ENCODE results near the gene EXOC8.

Gene EXOC8, protein sequence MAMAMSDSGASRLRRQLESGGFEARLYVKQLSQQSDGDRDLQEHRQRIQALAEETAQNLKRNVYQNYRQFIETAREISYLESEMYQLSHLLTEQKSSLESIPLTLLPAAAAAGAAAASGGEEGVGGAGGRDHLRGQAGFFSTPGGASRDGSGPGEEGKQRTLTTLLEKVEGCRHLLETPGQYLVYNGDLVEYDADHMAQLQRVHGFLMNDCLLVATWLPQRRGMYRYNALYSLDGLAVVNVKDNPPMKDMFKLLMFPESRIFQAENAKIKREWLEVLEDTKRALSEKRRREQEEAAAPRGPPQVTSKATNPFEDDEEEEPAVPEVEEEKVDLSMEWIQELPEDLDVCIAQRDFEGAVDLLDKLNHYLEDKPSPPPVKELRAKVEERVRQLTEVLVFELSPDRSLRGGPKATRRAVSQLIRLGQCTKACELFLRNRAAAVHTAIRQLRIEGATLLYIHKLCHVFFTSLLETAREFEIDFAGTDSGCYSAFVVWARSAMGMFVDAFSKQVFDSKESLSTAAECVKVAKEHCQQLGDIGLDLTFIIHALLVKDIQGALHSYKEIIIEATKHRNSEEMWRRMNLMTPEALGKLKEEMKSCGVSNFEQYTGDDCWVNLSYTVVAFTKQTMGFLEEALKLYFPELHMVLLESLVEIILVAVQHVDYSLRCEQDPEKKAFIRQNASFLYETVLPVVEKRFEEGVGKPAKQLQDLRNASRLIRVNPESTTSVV

GRCh38 chr1:231337472-231338269 lies at the start of gene EXOC8:
EXOC8 (minus strand) TSS chr1:231337852; CDS start chr1:231337745, 107 bp downstream.
- Mint-ChIP-seq H3K27ac (peak within 1 kb of the TSS; percentile 98), H3K4me1 (peaks cover 60% of the 10 kb centered on the region), H3K4me3 (peak within 1 kb of the TSS; percentile 98), H3K27me3 (peaks cover 6% of the 10 kb centered on the region), H3K36me3 (peaks cover 53% of the 10 kb centered on the region), H3K9me3 (no peaks in the 10 kb centered on the region)
- CTCF ChIA-PET: interaction anchor here (0.5 to 1.4 kb wide), 9 partner anchors 19 to 814 kb away, joined by 3 to 4 read pairs (median 3); no protein-coding TSS in a partner anchor
- peak; percentile 96 for DNase-seq

DNA sequence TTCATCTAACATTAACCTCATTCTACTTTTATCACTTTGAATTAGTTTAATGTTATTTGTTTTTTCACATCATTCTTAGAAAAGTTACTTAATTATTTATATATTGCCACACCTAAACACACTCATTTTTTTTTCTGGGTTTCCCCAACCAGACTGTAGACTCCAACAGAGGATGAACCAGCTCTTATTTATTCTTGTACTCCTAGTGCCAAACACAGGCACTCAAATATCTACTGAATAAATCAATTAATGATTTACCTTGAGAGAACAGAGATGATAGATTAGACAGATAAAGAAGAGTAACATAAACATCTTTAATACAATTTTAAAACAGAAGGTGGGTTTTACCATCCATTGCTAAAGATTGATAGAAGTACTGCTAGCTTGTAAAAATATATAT lies 48.8 kb upstream of the EXOC8 start:
- Mint-ChIP-seq H3K27ac (no peak overlapping the region), H3K4me3 (no peak overlapping the region), H3K9me3 (no peaks in the 10 kb centered on the region), H3K4me1 (peaks cover 18% of the 10 kb centered on the region), H3K27me3 (no peaks in the 10 kb centered on the region), H3K36me3 (peaks cover 3% of the 10 kb centered on the region)
- CTCF ChIA-PET: interaction anchor here (0.6 kb wide), 1 partner anchor 822 kb away, joined by 3 read pairs; no protein-coding TSS in a partner anchor
- DNase-seq: no peak

- Mint-ChIP-seq H3K36me3 (peaks cover 3% of the 10 kb centered on the region), H3K27me3 (no peaks in the 10 kb centered on the region), H3K4me1 (peaks cover 16% of the 10 kb centered on the region), H3K27ac (no peak overlapping the region), H3K4me3 (no peak overlapping the region), H3K9me3 (no peaks in the 10 kb centered on the region)
- CTCF ChIA-PET: no interaction called here
- no peak for DNase-seq
Measured at GRCh38 chr1:231385416-231385748, 47.7 kb upstream of the EXOC8 start.

- H3K27ac Mint-ChIP-seq: no peak overlapping the region
- no peak for DNase-seq
- peaks cover 11% of the 10 kb centered on the region for H3K4me1 Mint-ChIP-seq
- H3K4me3 Mint-ChIP-seq: no peak overlapping the region
- no peaks in the 10 kb centered on the region for H3K9me3 Mint-ChIP-seq
- no peaks in the 10 kb centered on the region for H3K27me3 Mint-ChIP-seq
- peaks cover 2% of the 10 kb centered on the region for H3K36me3 Mint-ChIP-seq
- CTCF ChIA-PET: no interaction called here
Measured at GRCh38 chr1:231384696-231385415, 47.2 kb upstream of the EXOC8 start.

DNA sequence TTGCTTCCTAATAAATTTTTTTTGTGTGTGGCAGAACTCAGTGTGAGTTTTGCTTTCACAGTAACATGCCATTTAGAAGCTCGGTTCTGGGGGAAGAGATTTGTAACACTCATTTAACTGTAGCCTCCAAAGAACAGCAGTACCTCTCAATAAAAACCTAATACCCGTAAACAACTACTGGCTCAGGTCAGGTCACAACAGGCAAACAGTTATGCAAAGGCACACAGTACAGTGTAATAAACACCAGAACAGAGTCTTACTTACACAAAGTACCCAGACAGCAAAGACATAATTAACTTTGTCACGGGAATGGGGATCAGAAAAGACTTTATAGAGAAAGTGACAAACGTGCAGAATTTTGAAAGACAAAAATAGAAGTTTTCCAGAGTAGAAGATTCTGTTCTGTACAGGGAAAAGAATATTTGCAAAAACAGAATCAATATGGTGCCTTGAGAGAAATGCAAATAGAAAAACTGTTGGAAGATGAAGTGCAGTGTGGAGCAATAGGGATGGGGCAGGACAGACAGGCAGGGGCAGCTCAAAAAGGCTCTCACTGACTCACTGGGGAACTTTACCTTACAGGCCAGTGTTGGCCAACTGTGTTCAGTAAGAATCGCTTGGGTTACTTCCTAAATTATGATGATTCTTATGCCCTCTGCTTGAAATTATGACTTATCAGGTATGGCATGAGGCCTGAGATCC lies 45.7 kb upstream of the EXOC8 start:
- peaks cover 2% of the 10 kb centered on the region for H3K36me3 Mint-ChIP-seq
- no peak for DNase-seq
- H3K27me3 Mint-ChIP-seq: no peaks in the 10 kb centered on the region
- peaks cover 10% of the 10 kb centered on the region for H3K4me1 Mint-ChIP-seq
- no peak overlapping the region for H3K4me3 Mint-ChIP-seq
- CTCF ChIA-PET: no interaction called here
- H3K27ac Mint-ChIP-seq: no peak overlapping the region
- H3K9me3 Mint-ChIP-seq: no peaks in the 10 kb centered on the region

DNA sequence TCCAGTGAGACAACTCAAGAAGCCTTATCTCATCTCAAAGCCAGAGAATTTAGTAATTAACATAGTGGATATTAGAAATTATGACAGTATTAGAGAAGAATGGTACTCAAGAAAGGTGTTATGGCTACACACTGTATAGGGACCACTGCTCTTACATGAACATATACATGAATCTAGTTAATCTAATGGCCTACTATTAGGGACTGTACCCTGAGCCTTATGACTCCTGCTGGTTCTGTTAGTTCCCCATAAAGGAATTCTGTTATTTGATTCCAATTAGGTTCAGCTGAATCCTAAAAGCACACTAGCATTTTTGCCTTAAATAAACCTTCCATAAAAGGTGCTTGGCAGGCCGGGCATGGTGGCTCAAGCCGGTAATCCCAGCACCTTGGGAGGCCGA lies 44.8 kb upstream of the EXOC8 start:
- no peak for DNase-seq
- H3K9me3 Mint-ChIP-seq: no peaks in the 10 kb centered on the region
- CTCF ChIA-PET: no interaction called here

DNA sequence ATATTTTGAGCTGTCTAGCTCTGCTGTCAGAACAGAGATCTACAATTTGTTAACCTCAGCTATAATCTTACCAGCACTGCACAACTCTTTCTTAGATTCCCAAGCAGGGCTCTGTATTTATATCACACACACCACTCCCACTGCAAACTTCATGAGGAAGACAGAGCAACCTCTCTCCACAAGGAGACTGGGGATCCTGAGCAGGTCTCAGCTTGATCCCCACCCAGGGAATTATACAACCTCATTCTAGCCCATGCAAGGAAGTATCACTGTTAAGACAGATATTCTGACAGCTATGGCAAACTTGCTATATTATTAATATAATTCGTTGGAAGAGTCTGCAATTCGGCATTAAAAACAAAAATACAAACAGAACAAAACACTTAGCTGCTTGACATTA lies 44.1 kb upstream of the EXOC8 start:
- DNase-seq: no peak
- CTCF ChIA-PET: no interaction called here
- H3K9me3 Mint-ChIP-seq: no peaks in the 10 kb centered on the region
- no peaks in the 10 kb centered on the region for H3K27me3 Mint-ChIP-seq
- H3K4me3 Mint-ChIP-seq: no peak overlapping the region
- no peak overlapping the region for H3K27ac Mint-ChIP-seq
- no peaks in the 10 kb centered on the region for H3K36me3 Mint-ChIP-seq
- H3K4me1 Mint-ChIP-seq: peaks cover 16% of the 10 kb centered on the region

More for the DNA sequence above, 44.8 kb upstream of the EXOC8 start:
- Mint-ChIP-seq H3K4me3 (no peak overlapping the region), H3K27me3 (no peaks in the 10 kb centered on the region), H3K27ac (no peak overlapping the region), H3K4me1 (peaks cover 9% of the 10 kb centered on the region), H3K36me3 (no peaks in the 10 kb centered on the region)

DNA sequence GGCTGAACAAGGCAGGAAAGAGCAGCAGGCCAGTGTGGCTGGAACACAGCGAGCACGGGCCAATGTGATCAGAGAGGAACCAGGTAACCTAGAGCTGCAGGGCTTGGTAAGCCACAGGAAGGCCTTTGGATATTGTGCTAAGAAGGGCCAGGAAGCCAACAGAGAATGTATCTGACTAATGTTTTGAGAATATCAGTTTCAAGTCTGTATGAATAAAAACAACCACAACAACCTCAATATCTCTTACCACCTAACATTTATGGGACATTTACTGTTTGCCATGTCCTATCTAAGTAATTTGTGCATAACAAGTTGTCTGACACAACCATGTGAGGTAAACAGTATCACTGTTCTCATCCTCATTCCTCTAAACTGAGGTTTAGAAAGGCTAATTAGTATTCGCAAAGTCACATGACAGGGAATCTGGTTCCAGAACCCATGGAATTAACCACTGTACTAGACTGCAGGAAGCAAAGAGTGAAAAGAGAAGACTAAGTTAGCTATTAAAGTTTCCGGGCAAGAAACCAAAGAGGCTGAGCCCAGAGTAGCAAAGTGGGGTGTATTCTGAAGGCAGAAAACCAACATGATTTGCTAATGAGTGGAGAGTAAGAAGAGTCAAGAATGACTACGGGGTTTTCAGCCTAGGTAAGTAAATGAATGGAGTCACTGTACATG lies 39.4 kb upstream of the EXOC8 start:
- no peaks in the 10 kb centered on the region for H3K9me3 Mint-ChIP-seq
- no peaks in the 10 kb centered on the region for H3K27me3 Mint-ChIP-seq
- H3K27ac Mint-ChIP-seq: no peak overlapping the region
- CTCF ChIA-PET: interaction anchor here (1.5 kb wide), 1 partner anchor 14 kb away, joined by 3 read pairs; no protein-coding TSS in a partner anchor
- DNase-seq: peak; percentile 26
- H3K4me3 Mint-ChIP-seq: no peak overlapping the region
- H3K36me3 Mint-ChIP-seq: peaks cover 1% of the 10 kb centered on the region
- H3K4me1 Mint-ChIP-seq: peaks cover 19% of the 10 kb centered on the region

- Mint-ChIP-seq H3K27me3 (no peaks in the 10 kb centered on the region), H3K4me1 (peaks cover 19% of the 10 kb centered on the region), H3K9me3 (no peaks in the 10 kb centered on the region), H3K27ac (no peak overlapping the region), H3K4me3 (no peak overlapping the region), H3K36me3 (peaks cover 4% of the 10 kb centered on the region)
- DNase-seq: no peak
- CTCF ChIA-PET: no interaction called here
Measured at GRCh38 chr1:231376101-231376500, 38.4 kb upstream of the EXOC8 start.

- no peak for DNase-seq
- CTCF ChIA-PET: interaction anchor here (0.6 to 1.3 kb wide), 3 partner anchors 10 to 216 kb away, joined by 3 to 5 read pairs (median 3); no protein-coding TSS in a partner anchor
- H3K27ac Mint-ChIP-seq: no peak overlapping the region
- H3K9me3 Mint-ChIP-seq: no peaks in the 10 kb centered on the region
- peaks cover 19% of the 10 kb centered on the region for H3K4me1 Mint-ChIP-seq
- H3K4me3 Mint-ChIP-seq: no peak overlapping the region
- no peaks in the 10 kb centered on the region for H3K27me3 Mint-ChIP-seq
- peaks cover 11% of the 10 kb centered on the region for H3K36me3 Mint-ChIP-seq
Measured at GRCh38 chr1:231374394-231374793, 36.7 kb upstream of the EXOC8 start.

- Mint-ChIP-seq H3K4me1 (peaks cover 10% of the 10 kb centered on the region), H3K9me3 (no peaks in the 10 kb centered on the region), H3K36me3 (peaks cover 18% of the 10 kb centered on the region), H3K4me3 (no peak overlapping the region), H3K27me3 (no peaks in the 10 kb centered on the region), H3K27ac (no peak overlapping the region)
- CTCF ChIA-PET: no interaction called here
- no peak for DNase-seq
Measured at GRCh38 chr1:231372501-231372900, 34.8 kb upstream of the EXOC8 start.

DNA sequence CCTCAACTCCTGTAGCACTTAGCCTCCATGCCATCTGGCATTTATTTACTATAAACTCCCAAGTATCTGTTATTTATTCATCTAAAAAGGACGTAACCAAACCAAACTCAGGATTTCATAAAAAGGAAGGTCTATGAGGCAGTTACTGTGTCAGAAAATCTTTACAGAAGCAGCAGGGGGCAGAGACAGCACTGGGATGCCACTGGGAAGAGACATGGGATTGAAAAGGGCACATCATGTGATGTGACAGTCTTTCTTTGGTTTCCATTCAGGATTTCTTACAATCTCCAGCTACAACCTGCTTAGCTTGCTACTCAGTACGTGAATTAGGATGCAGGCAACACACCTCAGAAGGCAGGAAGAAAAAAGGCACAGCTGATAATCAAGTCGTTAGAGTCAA lies 31.6 kb upstream of the EXOC8 start:
- Mint-ChIP-seq H3K9me3 (no peaks in the 10 kb centered on the region), H3K4me1 (no peaks in the 10 kb centered on the region), H3K27ac (no peak overlapping the region), H3K4me3 (no peak overlapping the region), H3K36me3 (peaks cover 35% of the 10 kb centered on the region), H3K27me3 (no peaks in the 10 kb centered on the region)
- CTCF ChIA-PET: no interaction called here
- DNase-seq: no peak

DNA sequence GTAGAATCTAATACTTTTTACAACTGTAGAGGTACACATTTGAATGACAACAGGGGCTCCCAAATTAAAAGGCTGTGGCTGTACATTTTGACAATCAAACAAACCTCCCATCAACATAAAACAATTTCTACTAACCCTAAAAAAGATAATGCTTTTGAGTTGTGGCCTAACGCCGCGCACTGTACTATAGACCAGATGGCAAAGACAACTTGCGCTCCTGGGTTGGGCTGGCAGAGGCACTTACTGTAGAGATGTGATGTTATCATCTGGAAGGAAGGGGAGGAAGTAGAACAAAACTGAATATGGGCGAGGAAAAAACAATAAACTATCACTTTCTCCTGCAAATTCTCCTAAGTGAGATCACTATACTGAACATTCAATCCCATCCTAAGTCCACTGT lies 26.5 kb upstream of the EXOC8 start:
- CTCF ChIA-PET: interaction anchor here (1.1 to 2.2 kb wide), 2 partner anchors 10 to 220 kb away, joined by 3 to 9 read pairs; no protein-coding TSS in a partner anchor
- Mint-ChIP-seq H3K36me3 (peaks cover 52% of the 10 kb centered on the region), H3K27ac (peak overlapping the region; percentile 7)

More for the DNA sequence above, 26.5 kb upstream of the EXOC8 start:
- no peak overlapping the region for H3K4me3 Mint-ChIP-seq
- no peak for DNase-seq
- no peaks in the 10 kb centered on the region for H3K4me1 Mint-ChIP-seq
- H3K27me3 Mint-ChIP-seq: no peaks in the 10 kb centered on the region
- no peaks in the 10 kb centered on the region for H3K9me3 Mint-ChIP-seq

Measured in activated naive CD4-positive, alpha-beta T cell treated with anti-CD3 and anti-CD28 coated beads, Interleukin-2, amount 10 ng/mL, durations not matched to agents 7 days and 5 days (primary cell).